HCT116 (cell line): ENCODE measurements around the gene GPHN. TPM values are rescaled to one million over a fixed set of nuclear protein-coding genes. Genes with fewer than 3 reads are reported as not detected.

ENCODE experiments used
- ATAC-seq: fragments of 200-7000 bp; cut with Tn5 transposase; 2 replicates; pipeline ENCODE4 v1.9.1; 2020; ENCODE audit warnings: mild to moderate bottlenecking, moderate library complexity
- BruUV-seq: library from RNA; stranded (reverse); fragments of 400-500 nt; replicated peaks from 2 replicates; lab custom pipeline; 2021; lab: Mats Ljungman, UMichigan
- CTCF ChIA-PET: fragments of 300-600 bp; sonication (Branson Sonifier 250); formaldehyde crosslinking; loops from one replicate; lab custom pipeline; 2021; ENCODE audit warnings: antibody characterized with exemption; lab: Charles Lee
- POLR2A ChIA-PET: fragments of 300-600, 350-600 bp; sonication (Branson Sonifier 250); formaldehyde crosslinking; loops from one replicate; lab custom pipeline; 2021; ENCODE audit warnings: antibody characterized with exemption; lab: Charles Lee
- RAD21 ChIA-PET, 2 experiments: fragments of 300-600 bp; sonication (Branson Sonifier 250); formaldehyde crosslinking; loops; one replicate each; lab custom pipeline; 2023; ENCODE audit warnings: low total read pairs in 2 of 2; ENCODE audit not compliant: uncharacterized antibody in 2 of 2, unreplicated experiment in 2 of 2, low non-redundant PET in 1 of 2; lab: Charles Lee
- DNase-seq: peaks from one replicate; pipeline ENCODE4 v3.0.0-alpha.2; 2010; ENCODE audit warnings: low read depth, low spot score
- H2AFZ ChIP-seq: fragments of 200-600 bp; shearing (Covaris generic), sonication (generic); 2 replicates; pipeline ENCODE4 v1.6.1; 2017; ENCODE audit warnings: low read depth, mixed run types, mixed read lengths, antibody characterized with exemption, low read length; ENCODE audit not compliant: poor library complexity, severe bottlenecking
- H3K27ac ChIP-seq: 2 replicates; pipeline ENCODE4 v1.5.1; 2012; ENCODE audit warnings: low read depth, low read length
- H3K27me3 ChIP-seq: fragments of 200-600 bp; sonication (generic); 2 replicates; pipeline ENCODE4 v1.6.1; 2016; ENCODE audit warnings: mixed run types, low read length, mixed read lengths; ENCODE audit not compliant: insufficient read depth
- H3K36me3 ChIP-seq, 2 experiments: fragments of 200-500 bp in 1 of 2; fragments of 200-600 bp in 1 of 2; sonication (Bioruptor generic) in 1 of 2; sonication (generic) in 1 of 2; 2 replicates each; pipeline versions ENCODE4 v1.5.1 to v1.6.1; 2014 to 2016; ENCODE audit warnings: low read length in 2 of 2, inconsistent platforms in 1 of 2, mixed read lengths in 1 of 2, mixed run types in 1 of 2; ENCODE audit not compliant: insufficient read depth in 2 of 2, control insufficient read depth in 1 of 2
- H3K4me1 ChIP-seq, 2 experiments: fragments of 200-600 bp in 1 of 2; sonication (generic) in 1 of 2; 2 replicates each; pipeline versions ENCODE4 v1.5.1 to v1.6.1; 2012 to 2017; ENCODE audit warnings: low read length in 2 of 2, inconsistent platforms in 1 of 2, mild to moderate bottlenecking in 1 of 2, mixed read lengths in 1 of 2, mixed run types in 1 of 2, moderate library complexity in 1 of 2; ENCODE audit not compliant: insufficient read depth in 2 of 2, control insufficient read depth in 1 of 2
- H3K4me2 ChIP-seq: fragments of 200-600 bp; sonication (generic); 2 replicates; pipeline ENCODE4 v1.6.1; 2017; ENCODE audit warnings: mixed run types, low read length, mixed read lengths
- H3K4me3 ChIP-seq, 2 experiments: fragments of 200-600 bp in 1 of 2; sonication (generic) in 1 of 2; replicated peaks in 1 of 2; 2 replicates each; pipeline ENCODE4 v1.5.1; 2011 to 2016; ENCODE audit warnings: low read length in 2 of 2, control low read depth in 1 of 2, low read depth in 1 of 2, mild to moderate bottlenecking in 1 of 2, mixed read lengths in 1 of 2, mixed run types in 1 of 2
- H3K79me2 ChIP-seq: fragments of 200-600 bp; sonication (generic); 2 replicates; pipeline ENCODE4 v1.6.1; 2017; ENCODE audit warnings: mild to moderate bottlenecking, mixed run types, low read length, moderate library complexity, mixed read lengths; ENCODE audit not compliant: insufficient read depth
- H3K9ac ChIP-seq: fragments of 200-600 bp; sonication (generic); 2 replicates; pipeline ENCODE4 v1.6.1; 2016; ENCODE audit warnings: low read length, mixed read lengths
- H3K9me2 ChIP-seq: fragments of 200-600 bp; sonication (generic), shearing (Covaris generic); 2 replicates; pipeline ENCODE4 v1.6.1; 2017; ENCODE audit warnings: mixed run types, mild to moderate bottlenecking, moderate library complexity; ENCODE audit not compliant: insufficient read depth
- H3K9me3 ChIP-seq, 2 experiments: fragments of 200-500 bp in 1 of 2; fragments of 200-600 bp in 1 of 2; sonication (Bioruptor generic) in 1 of 2; sonication (generic) in 1 of 2; 2 replicates each; pipeline ENCODE4 v1.6.1; 2014 to 2017; ENCODE audit warnings: low read length in 2 of 2, mixed read lengths in 2 of 2, inconsistent platforms in 1 of 2, low read depth in 1 of 2, mild to moderate bottlenecking in 1 of 2, mixed run types in 1 of 2, moderate library complexity in 1 of 2; ENCODE audit not compliant: control insufficient read depth in 1 of 2, insufficient read depth in 1 of 2
- H4K20me1 ChIP-seq: fragments of 200-600 bp; sonication (generic), shearing (Covaris generic); 2 replicates; pipeline ENCODE4 v1.6.1; 2017; ENCODE audit warnings: mixed run types, mild to moderate bottlenecking, moderate library complexity; ENCODE audit not compliant: insufficient read depth
- EGR1 ChIP-seq: IDR thresholded peaks from 2 replicates; pipeline ENCODE4 v1.6.1; 2012; ENCODE audit warnings: low read depth
- EZH2 ChIP-seq: fragments of 200-600 bp; sonication (generic); IDR thresholded peaks from 2 replicates; pipeline ENCODE4 v1.6.1; 2017; ENCODE audit warnings: antibody characterized with exemption, mixed run types
- EZH2phosphoT487 ChIP-seq: fragments of 200-600 bp; IDR thresholded peaks from 2 replicates; pipeline ENCODE4 v1.6.1; 2018; ENCODE audit warnings: antibody characterized with exemption, borderline replicate concordance
- FOSL1 ChIP-seq: IDR thresholded peaks from 2 replicates; pipeline ENCODE4 v1.6.1; 2012; ENCODE audit warnings: low read depth
- JUND ChIP-seq: IDR thresholded peaks from 2 replicates; pipeline ENCODE4 v1.6.1; 2012
- POLR2A ChIP-seq: IDR thresholded peaks from 2 replicates; pipeline ENCODE4 v1.7.0; 2011; ENCODE audit warnings: borderline replicate concordance; ENCODE audit not compliant: insufficient read depth, insufficient read length; ENCODE audit errors: extremely low read depth
- POLR2AphosphoS5 ChIP-seq: IDR thresholded peaks from 2 replicates; pipeline ENCODE4 v1.6.1; 2011; ENCODE audit warnings: mild to moderate bottlenecking, low read depth, low read length, moderate library complexity
- RAD21 ChIP-seq: IDR thresholded peaks from 2 replicates; pipeline ENCODE4 v1.6.1; 2012; ENCODE audit warnings: low read depth, mild to moderate bottlenecking
- SIN3A ChIP-seq: IDR thresholded peaks from 2 replicates; pipeline ENCODE4 v1.6.1; 2012; ENCODE audit warnings: low read depth
- SP1 ChIP-seq: IDR thresholded peaks from 2 replicates; pipeline ENCODE4 v1.6.1; 2012; ENCODE audit warnings: low read depth
- YY1 ChIP-seq: IDR thresholded peaks from 2 replicates; pipeline ENCODE4 v1.6.1; 2011; ENCODE audit warnings: low read length, low read depth, moderate library complexity, mild to moderate bottlenecking; ENCODE audit not compliant: insufficient replicate concordance; ENCODE audit errors: extremely low read depth
- ZFX ChIP-seq: fragments of 450-650 bp; IDR thresholded peaks from 2 replicates; pipeline ENCODE4 v1.6.1; 2017
- ZNF274 ChIP-seq: fragments of 200-500 bp; sonication (Bioruptor generic); IDR thresholded peaks from 2 replicates; pipeline ENCODE4 v1.6.1; 2014; ENCODE audit warnings: mild to moderate bottlenecking, low read depth, low read length, inconsistent platforms
- intact Hi-C: fragments of 100-400 bp; cut with micrococcal nuclease; formaldehyde crosslinking; loops from 2 replicates; pipeline ENCODE4 v1.10.0; 2022
- total RNA-seq: library from RNA; stranded (reverse); gene quantifications from one replicate; pipeline ENCODE4 v1.2.1, GENCODE V29; 2021; ENCODE audit not compliant: unreplicated experiment
- TF ChIP-seq, protein P1 (sequence below): IDR thresholded peaks from 2 replicates; pipeline ENCODE4 v1.6.1; 2012; ENCODE audit warnings: low read depth

GPHN gene
- total RNA-seq, 1 experiment from 2014 or later = 43.8 TPM

DNA sequence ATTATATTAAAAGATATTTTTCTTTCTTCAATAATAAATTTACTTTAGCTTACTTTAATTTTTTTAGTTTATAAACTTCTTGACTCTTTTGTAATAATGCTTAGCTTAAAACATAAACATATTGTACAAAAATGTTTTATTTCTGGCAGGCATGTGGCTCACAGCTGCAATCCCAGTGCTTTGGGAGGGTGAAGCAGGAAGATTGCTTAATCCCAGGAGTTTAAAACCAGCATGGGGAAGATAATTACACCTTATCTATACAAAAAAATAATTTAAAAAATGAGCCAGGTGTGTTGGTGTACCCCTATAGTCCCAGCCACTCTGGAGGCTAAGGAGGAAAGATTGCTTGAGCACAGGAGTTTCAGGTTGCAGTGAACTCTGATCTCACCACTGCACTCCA, 120.7 kb downstream of the GPHN start:
- CTCF ChIA-PET = no interaction called here
- no peaks in the 10 kb centered on the region for H3K4me1 ChIP-seq
- peaks cover 4% of the 10 kb centered on the region; the same call in 1 of the 2 replicates for H4K20me1 ChIP-seq
- no peaks in the 10 kb centered on the region for H3K9me3 ChIP-seq
- H3K9ac ChIP-seq = no peak overlapping the region
- POLR2A ChIA-PET = no interaction called here
- H3K4me3 ChIP-seq = no peak overlapping the region
- no peaks in the 10 kb centered on the region for H3K27me3 ChIP-seq
- DNase-seq = no peak
- H3K27ac ChIP-seq = no peak overlapping the region
- intact Hi-C loops = loop anchor here (10.0 kb wide), 1 partner anchor 116 kb away; no protein-coding TSS in a partner anchor
- no peak for ATAC-seq
- peaks cover 62% of the 10 kb centered on the region for H3K79me2 ChIP-seq
- H3K9me2 ChIP-seq = no peaks in the 10 kb centered on the region
- no peaks in the 10 kb centered on the region for H3K36me3 ChIP-seq
- no TSS peak for BruUV-seq
- H3K4me2 ChIP-seq = no peak overlapping the region
- RAD21 ChIA-PET = no interaction called here
- TF ChIP-seq EZH2phosphoT487 (no peak), POLR2AphosphoS5 (no peak), SIN3A (no peak), YY1 (no peak), FOSL1 (no peak), EZH2 (no peak), ZFX (no peak), SP1 (no peak), ZNF274 (no peak), EGR1 (no peak), RAD21 (no peak), POLR2A (no peak), JUND (no peak)
- TF ChIP-seq, protein P1, sequence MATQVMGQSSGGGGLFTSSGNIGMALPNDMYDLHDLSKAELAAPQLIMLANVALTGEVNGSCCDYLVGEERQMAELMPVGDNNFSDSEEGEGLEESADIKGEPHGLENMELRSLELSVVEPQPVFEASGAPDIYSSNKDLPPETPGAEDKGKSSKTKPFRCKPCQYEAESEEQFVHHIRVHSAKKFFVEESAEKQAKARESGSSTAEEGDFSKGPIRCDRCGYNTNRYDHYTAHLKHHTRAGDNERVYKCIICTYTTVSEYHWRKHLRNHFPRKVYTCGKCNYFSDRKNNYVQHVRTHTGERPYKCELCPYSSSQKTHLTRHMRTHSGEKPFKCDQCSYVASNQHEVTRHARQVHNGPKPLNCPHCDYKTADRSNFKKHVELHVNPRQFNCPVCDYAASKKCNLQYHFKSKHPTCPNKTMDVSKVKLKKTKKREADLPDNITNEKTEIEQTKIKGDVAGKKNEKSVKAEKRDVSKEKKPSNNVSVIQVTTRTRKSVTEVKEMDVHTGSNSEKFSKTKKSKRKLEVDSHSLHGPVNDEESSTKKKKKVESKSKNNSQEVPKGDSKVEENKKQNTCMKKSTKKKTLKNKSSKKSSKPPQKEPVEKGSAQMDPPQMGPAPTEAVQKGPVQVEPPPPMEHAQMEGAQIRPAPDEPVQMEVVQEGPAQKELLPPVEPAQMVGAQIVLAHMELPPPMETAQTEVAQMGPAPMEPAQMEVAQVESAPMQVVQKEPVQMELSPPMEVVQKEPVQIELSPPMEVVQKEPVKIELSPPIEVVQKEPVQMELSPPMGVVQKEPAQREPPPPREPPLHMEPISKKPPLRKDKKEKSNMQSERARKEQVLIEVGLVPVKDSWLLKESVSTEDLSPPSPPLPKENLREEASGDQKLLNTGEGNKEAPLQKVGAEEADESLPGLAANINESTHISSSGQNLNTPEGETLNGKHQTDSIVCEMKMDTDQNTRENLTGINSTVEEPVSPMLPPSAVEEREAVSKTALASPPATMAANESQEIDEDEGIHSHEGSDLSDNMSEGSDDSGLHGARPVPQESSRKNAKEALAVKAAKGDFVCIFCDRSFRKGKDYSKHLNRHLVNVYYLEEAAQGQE = no peak
- H2AFZ ChIP-seq = no peak overlapping the region
